Middle frontal gyrus (tissue), 1 donor: ENCODE results near the gene TIMM17B.

Source experiments
- DNase-seq: peaks from one replicate; pipeline ENCODE4 v3.0.0-alpha.2; 2015; ENCODE audit warnings: low spot score; ENCODE audit errors: extremely low spot score

Gene TIMM17B

GRCh38 chrX:48918643-48919340 lies 21.2 kb upstream of the TIMM17B start, which contains the start of gene PIM2:
Gene PIM2 (minus strand): TSS chrX:48919024. CDS start chrX:48918834, 190 bp downstream.
- DNase-seq = peak; percentile 66

- DNase-seq = no peak
These were observed 20.7 kb upstream of the TIMM17B start for GRCh38 chrX:48918301-48918642.

GRCh38 chrX:48917139-48918001 lies 19.8 kb upstream of the TIMM17B start:
- DNase-seq = peak; percentile 59

GRCh38 chrX:48914593-48915493 lies 17.3 kb upstream of the TIMM17B start:
- DNase-seq = no peak

- no peak for DNase-seq
These were observed 16.2 kb upstream of the TIMM17B start for GRCh38 chrX:48913605-48914366.

DNA sequence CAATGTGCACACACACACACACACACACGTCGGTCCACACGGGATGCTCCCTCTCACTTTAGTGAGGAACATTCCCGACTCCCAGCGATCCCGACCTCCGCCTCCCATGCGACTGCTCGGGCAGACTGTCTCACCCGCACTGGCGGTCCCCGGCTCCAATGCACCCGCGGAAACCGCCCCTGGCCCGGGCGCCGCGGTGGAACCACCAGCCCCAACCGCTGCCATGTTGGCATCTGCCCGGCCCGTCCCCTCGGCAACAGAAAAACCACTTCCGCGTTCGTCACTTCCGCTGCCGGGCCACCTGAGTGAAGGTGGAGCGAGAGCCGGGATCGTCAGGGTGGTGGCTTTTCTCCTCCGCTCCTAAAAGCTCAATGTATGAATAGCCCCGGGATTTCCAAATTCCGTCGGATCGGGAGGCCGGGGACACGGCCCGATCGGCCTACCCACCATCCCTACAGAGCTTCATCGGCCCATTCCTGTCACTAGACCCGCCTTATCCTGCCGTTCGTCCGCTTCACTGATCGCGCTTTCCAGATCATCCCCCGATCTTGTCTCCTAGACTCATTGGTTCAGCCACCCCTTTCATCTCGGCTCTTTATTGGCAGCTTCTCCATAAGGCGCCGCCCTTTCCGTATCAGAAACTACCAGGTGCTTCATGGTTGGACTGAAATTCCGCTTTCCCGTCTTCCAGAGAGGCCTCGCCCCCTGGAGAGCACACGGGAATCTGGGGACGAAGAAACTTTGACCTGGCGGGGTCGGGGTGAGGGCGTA lies 14.0 kb upstream of the TIMM17B start, which contains the start of gene SLC35A2:
SLC35A2 (minus strand) TSS at position 235 of the 771 bp plus-strand sequence; CDS start at position 225, 10 bp downstream.
- peak; percentile 57 for DNase-seq

- no peak for DNase-seq
These were observed 13.4 kb upstream of the TIMM17B start for GRCh38 chrX:48910926-48911411.

GRCh38 chrX:48909703-48910294 lies 12.2 kb upstream of the TIMM17B start:
- no peak for DNase-seq

DNA sequence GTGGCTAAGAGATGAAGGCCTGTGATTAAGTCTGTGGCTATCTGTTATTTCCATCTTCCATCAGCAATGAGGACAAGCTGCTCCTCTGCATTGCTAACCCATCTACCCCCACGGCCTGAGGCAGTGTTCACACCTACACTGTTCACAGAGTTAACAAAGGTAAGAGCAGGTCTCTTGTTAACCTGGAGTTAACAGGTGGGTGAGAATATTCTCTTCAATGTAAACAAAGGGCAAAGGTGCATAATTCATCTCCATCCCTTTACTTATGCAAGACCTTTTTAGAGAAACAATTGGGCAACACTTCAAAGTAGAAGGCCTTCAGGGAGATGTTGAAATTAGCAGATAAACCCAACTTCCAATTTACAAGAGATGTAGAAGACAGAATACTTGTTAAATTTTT lies 11.0 kb upstream of the TIMM17B start:
- no peak for DNase-seq

GRCh38 chrX:48905090-48905790 lies 7.7 kb upstream of the TIMM17B start:
- DNase-seq = no peak

DNA sequence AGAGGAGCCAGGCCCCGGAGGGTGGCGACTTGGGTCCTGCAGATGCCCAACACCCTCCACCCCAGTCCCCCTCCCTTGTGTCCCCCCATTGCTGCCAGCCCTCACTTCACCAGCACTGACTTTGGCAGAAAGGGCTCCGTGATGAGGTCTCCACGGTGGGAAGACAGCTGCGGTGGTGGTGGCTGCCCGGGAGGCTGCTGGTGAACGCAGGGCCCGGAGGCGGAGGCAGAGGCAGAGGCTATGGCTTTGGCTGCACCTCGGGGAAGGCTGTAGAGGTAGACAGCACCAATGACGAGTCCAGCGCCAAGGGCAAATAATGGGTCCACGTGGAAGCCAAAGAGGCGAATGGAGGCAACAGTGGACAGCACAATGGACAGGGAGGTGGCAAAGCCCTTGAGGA lies 7.1 kb upstream of the TIMM17B start:
- no peak for DNase-seq

DNA sequence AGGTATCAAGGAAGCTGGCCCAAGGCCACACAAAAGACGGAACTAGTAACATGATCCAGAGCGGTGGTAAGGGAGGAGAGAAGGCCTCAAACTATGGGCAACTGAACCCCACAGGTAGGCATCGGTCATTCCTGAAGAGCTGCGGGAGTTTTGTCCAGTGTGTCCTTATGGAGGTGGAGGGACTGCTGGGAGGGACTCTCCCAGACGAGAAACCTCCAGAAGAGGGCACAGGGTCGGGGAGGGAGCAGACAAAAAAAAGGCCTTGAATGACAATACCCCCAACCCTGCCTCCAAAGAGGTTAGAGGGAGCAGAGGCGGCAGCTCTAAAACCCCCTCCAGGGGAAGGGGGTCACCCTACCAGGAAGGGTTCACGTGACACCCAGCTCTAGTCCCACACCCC lies 6.6 kb upstream of the TIMM17B start:
- DNase-seq = no peak

- DNase-seq = no peak
These were observed 5.7 kb upstream of the TIMM17B start for GRCh38 chrX:48903290-48903689.

- no peak for DNase-seq
These were observed 5.2 kb upstream of the TIMM17B start for GRCh38 chrX:48902776-48903175.

- DNase-seq = no peak
These were observed 4.6 kb upstream of the TIMM17B start for GRCh38 chrX:48902135-48902534.

GRCh38 chrX:48901069-48901468 lies 3.5 kb upstream of the TIMM17B start:
- DNase-seq = no peak

GRCh38 chrX:48899078-48899410 lies 1.5 kb upstream of the TIMM17B start:
- no peak for DNase-seq

GRCh38 chrX:48897157-48897624 lies 377 bp downstream of the TIMM17B start:
- no peak for DNase-seq

DNA sequence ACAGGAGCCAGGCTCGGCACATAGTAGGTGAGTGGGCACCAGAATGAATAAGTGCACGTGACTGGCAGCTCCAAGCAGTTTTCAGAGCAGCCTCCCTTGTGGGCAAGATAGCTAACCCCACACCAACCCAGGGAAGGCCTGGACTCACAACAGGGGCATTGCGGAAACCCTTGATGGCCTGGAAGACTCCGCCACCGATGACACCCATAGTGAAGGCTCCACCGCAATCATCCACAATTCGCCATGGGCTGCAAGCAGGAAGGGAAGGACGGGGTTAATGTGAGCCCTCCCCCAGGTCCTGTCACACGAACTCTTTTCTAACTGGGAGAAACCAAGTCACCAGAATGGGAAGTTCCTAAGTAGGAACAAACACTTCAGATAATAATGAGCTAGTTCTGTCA lies 957 bp downstream of the TIMM17B start:
- DNase-seq = no peak
